Fibroblast of pulmonary artery (primary cell): ENCODE data around the gene IL36B.

Experiments used
- DNase-seq: peaks from one replicate; pipeline ENCODE4 v3.0.0-alpha.2; 2010; ENCODE audit warnings: low read depth
- H3K4me3 ChIP-seq: replicated peaks from 2 replicates; pipeline ENCODE4 v1.5.1; 2011; ENCODE audit warnings: low read depth, mild to moderate bottlenecking, control low read depth, low read length, moderate library complexity
- CTCF ChIP-seq: IDR thresholded peaks from 2 replicates; pipeline ENCODE4 v1.5.1; 2011; ENCODE audit warnings: mild to moderate bottlenecking, control low read depth, low read length, inconsistent platforms; ENCODE audit errors: missing control alignments

Gene IL36B

GRCh38 chr2:113083296-113083695 is 30.6 kb upstream of the IL36B start:
- no peak overlapping the region for H3K4me3 ChIP-seq
- TF ChIP-seq CTCF: no peak
- DNase-seq: no peak

- TF ChIP-seq CTCF: no peak
- no peak overlapping the region for H3K4me3 ChIP-seq
- no peak for DNase-seq
These were observed 29.0 kb upstream of the IL36B start for GRCh38 chr2:113081488-113082210.

- DNase-seq: peak; percentile 28
- TF ChIP-seq CTCF: peak; percentile 76
- no peak overlapping the region for H3K4me3 ChIP-seq
These were observed 27.5 kb upstream of the IL36B start for GRCh38 chr2:113080134-113080533.

DNA sequence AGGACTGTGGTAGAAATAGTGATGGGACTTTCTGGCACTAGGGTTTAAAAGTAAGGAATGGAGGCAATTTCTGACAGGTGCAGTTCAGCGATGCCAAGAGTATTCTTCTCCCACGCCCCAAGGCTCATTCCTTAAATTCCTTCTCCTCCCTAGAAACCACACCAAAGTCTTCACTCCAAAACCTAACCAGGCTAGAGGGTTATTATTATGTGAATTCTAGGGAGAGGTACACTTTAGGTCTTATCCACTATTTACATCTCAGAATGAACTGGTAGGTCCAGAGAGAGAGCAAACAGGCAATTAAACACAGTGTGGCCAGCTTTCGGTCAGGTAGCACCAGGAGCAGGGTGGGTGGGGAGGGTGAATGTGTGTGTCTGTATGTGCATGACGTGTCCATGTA is 26.5 kb upstream of the IL36B start:
- H3K4me3 ChIP-seq: no peak overlapping the region
- TF ChIP-seq CTCF: no peak
- no peak for DNase-seq

DNA sequence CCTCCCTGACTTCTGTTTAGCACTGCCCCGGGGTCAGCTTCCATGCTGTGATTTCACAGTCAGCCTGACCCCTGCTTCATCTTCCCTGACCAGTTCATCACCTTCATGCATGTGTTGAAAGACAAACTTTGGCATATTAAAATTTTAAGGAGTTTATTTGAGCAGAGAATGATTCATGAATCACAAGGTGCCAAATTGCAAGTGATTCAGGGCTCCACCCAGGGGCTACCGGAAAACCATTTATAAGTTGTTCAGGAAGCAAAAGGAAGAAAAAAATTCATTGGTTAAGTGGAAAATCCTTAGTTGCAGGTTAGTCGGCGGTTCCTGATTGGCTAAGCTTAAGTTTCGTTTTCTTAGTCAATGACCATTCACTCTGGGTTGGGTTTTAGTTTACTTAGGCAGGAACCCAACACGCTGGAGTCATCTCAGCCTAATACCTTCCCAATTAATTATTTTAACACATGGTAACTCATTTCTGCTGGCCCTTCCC is 25.7 kb upstream of the IL36B start:
- TF ChIP-seq CTCF: no peak
- DNase-seq: no peak
- no peak overlapping the region for H3K4me3 ChIP-seq

DNA sequence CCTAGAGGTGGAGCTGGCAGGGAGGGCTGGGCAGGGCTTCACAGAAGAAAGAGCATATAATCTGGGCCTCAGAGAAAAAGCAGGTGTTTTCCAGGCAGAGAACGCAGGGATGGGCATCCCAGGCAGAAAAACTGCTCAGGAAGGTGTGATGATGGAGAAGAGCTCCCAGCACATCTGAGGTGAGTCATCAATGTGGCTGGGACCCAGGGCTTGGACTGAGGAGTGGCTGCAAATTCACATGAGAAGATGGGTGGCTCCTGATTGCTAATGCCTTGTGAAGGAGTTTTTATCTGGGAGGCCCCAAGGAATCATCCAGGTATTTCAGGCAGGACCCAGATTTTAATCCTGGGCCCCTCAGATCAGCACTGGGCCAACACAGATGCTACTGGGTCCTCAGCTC is 25.3 kb upstream of the IL36B start:
- no peak for TF ChIP-seq CTCF
- H3K4me3 ChIP-seq: no peak overlapping the region
- DNase-seq: no peak

GRCh38 chr2:113076954-113077669 is 24.4 kb upstream of the IL36B start:
- no peak for TF ChIP-seq CTCF
- no peak overlapping the region for H3K4me3 ChIP-seq
- no peak for DNase-seq
